GM18861 (cell line): Measurements from ENCODE around the gene KCNT2.
"Not testable (repeated sequence)": the region's sequence is repeated elsewhere in the genome, so short reads cannot be mapped to it uniquely, and the experiment has no call there.

Source experiments
- ATAC-seq: cut with Tn5 transposase; IDR thresholded peaks from one replicate; pipeline ENCODE4 v1.9.1; 2021; ENCODE audit not compliant: unreplicated experiment

The KCNT2 gene

GRCh38 chr1:196516373-196516772, 91.9 kb downstream of the KCNT2 start:
- ATAC-seq: no peak

- no peak for ATAC-seq
Measured at GRCh38 chr1:196515904-196516303, 92.3 kb downstream of the KCNT2 start.

- ATAC-seq: no peak
Measured at GRCh38 chr1:196513821-196514220, 94.4 kb downstream of the KCNT2 start.

- no peak for ATAC-seq
Measured at GRCh38 chr1:196510451-196510850, 97.8 kb downstream of the KCNT2 start.

- ATAC-seq: not testable (repeated sequence)
Measured at GRCh38 chr1:196504224-196504623, 104.0 kb downstream of the KCNT2 start.

- no peak for ATAC-seq
Measured at GRCh38 chr1:196502437-196502836, 105.8 kb downstream of the KCNT2 start.

- ATAC-seq: no peak
Measured at GRCh38 chr1:196501760-196502428, 106.3 kb downstream of the KCNT2 start.

GRCh38 chr1:196497817-196498216, 110.4 kb downstream of the KCNT2 start:
- ATAC-seq: no peak

GRCh38 chr1:196494766-196495165, 113.5 kb downstream of the KCNT2 start:
- no peak for ATAC-seq

GRCh38 chr1:196493881-196494280, 114.4 kb downstream of the KCNT2 start:
- ATAC-seq: no peak

- ATAC-seq: no peak
Measured at GRCh38 chr1:196488579-196488978, 119.7 kb downstream of the KCNT2 start.

- no peak for ATAC-seq
Measured at GRCh38 chr1:196486346-196486745, 121.9 kb downstream of the KCNT2 start.

- ATAC-seq: no peak
Measured at GRCh38 chr1:196481616-196482015, 126.6 kb downstream of the KCNT2 start.

- no peak for ATAC-seq
Measured at GRCh38 chr1:196477262-196477661, 131.0 kb downstream of the KCNT2 start.

- no peak for ATAC-seq
Measured at GRCh38 chr1:196467230-196467925, 140.9 kb downstream of the KCNT2 start.

GRCh38 chr1:196466654-196467053, 141.6 kb downstream of the KCNT2 start:
- no peak for ATAC-seq

GRCh38 chr1:196466166-196466565, 142.1 kb downstream of the KCNT2 start:
- no peak for ATAC-seq

GRCh38 chr1:196464480-196464941, 143.7 kb downstream of the KCNT2 start:
- ATAC-seq: no peak

GRCh38 chr1:196462086-196462485, 146.2 kb downstream of the KCNT2 start:
- no peak for ATAC-seq

- no peak for ATAC-seq
Measured at GRCh38 chr1:196461521-196461920, 146.7 kb downstream of the KCNT2 start.

- ATAC-seq: no peak
Measured at GRCh38 chr1:196459383-196459782, 148.9 kb downstream of the KCNT2 start.

- ATAC-seq: no peak
Measured at GRCh38 chr1:196454792-196455191, 153.4 kb downstream of the KCNT2 start.

GRCh38 chr1:196451103-196451502, 157.1 kb downstream of the KCNT2 start:
- ATAC-seq: no peak
